DMS 273 treated with DMSO at 0.1 percent for 48 hours (cell line): ENCODE results near the gene TESK2.
A peak's percentile ranks its signal among the peaks of the same experiment; 100 is the strongest.

Experiments used
- DNase-seq: peaks from one replicate; lab custom pipeline; 2025; lab: John Stamatoyannopoulos, UW

The TESK2 gene

GRCh38 chr1:45303520-45304310 lies 187.2 kb downstream of the TESK2 start:
- DNase-seq = peak; percentile 89

DNA sequence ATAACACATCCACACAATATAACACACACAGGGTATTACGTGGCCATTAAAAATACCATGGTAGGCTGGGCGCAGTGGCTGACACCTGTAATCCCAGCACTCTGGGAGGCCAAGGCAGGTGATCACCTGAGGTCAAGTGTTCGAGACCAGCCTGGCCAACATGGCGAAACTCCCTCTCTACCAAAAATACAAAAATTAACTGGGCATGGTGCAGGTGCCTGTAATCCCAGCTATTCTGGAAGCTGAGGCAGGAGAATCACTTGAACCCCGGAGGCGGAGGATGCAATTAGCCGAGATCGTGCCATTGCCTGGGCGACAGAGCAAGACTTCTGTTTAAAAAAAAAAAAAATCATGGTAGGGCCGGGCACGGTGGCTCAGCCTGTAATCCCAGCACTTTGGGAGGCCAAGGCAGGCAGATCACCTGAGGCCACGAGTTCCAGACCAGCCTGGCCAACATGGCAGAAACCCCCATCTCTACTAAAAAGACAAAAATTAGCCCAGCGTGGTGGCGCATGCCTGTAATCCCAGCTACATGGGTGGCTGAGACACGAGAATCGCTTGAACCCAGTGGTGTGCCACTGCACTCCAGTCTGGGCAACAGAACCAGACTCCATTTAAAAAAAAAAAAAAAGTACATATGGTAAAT lies 188.3 kb downstream of the TESK2 start:
- DNase-seq = no peak

DNA sequence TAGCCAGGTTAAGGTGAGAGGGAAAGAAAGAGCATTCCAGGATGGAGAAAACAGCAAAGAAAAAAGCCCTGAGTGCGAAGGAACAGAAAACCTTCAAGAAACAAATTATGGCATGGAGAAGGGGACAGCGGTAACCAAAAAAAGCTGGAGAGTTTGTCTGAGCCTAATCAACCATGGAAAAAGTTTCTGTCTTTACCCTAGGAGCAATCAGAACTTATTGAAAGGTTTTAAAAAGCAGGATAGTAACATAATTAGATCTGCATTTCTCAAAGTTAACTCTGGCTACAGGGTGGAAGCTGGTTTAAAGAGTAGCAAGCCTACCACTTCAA lies 190.3 kb downstream of the TESK2 start:
- no peak for DNase-seq

DNA sequence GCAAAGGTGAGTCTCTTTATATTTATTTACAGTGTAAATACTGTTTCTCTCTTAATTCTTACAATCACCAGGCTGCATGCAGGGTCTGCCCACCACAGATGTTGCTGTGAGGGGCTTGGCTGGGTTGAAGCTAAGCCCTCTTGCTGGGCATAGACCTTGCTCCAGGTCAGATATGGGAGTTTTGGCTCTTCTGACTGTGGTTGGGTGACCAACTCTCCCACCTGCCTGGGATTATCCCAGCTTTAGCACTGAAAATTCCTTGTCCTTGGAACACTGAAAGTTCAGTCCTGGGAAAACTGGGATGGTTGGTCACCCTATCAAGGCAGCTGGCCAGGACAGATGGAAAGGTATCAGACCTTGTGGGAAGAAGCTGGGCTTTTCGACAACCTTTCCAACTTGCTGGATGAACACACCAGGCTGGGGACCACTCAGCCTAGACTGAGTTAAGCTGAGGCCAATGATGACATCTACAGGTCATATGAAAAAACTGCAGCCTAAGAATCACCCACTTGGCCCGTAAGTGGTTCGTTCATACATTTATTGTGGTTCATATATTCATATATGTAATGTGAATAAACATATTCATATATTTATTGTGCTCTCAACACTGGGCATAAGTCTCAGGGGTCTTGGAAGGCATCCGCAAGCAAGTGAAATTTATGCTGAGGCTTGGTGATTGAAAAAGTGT lies 190.8 kb downstream of the TESK2 start:
- peak; percentile 25 for DNase-seq

DNA sequence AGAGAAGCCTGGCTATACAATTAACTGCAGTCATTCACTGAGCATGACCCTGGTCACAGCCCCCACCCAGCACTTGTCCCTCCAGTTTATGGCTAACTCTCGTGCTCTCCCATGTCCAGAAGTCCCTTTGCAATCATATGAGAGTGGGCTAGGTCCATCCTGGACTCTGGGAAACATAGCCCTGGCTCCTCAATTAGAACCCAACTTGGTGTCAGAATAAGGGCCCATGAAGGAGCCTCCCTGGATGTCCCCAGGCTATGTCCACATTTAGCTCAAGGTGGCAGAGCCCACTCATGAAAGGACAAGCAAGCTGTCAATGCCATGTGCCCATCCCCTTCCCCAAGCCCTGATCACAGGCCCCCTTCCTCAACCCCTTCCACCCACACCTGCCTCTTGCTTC lies 191.7 kb downstream of the TESK2 start:
- no peak for DNase-seq

- DNase-seq = no peak
These were observed 193.2 kb downstream of the TESK2 start for GRCh38 chr1:45297666-45298356.
